Lung microvascular endothelial cell (primary cell): ENCODE data around the gene CASK. TPM values are rescaled to one million over a fixed set of nuclear protein-coding genes. Genes with fewer than 3 reads are reported as not detected.

Experiments
- DNase-seq, 2 donors: peaks; one replicate each; pipeline versions ENCODE4 v3.0.0 to v3.0.0-alpha.2; 2010; ENCODE audit warnings: low read depth in 2 of 2
- total RNA-seq: library from RNA; depleted of rRNA; stranded (reverse); fragments of >200 nt; gene quantifications from 2 replicates; pipeline ENCODE4 v1.2.1, GENCODE V29; 2014

The CASK gene, protein sequence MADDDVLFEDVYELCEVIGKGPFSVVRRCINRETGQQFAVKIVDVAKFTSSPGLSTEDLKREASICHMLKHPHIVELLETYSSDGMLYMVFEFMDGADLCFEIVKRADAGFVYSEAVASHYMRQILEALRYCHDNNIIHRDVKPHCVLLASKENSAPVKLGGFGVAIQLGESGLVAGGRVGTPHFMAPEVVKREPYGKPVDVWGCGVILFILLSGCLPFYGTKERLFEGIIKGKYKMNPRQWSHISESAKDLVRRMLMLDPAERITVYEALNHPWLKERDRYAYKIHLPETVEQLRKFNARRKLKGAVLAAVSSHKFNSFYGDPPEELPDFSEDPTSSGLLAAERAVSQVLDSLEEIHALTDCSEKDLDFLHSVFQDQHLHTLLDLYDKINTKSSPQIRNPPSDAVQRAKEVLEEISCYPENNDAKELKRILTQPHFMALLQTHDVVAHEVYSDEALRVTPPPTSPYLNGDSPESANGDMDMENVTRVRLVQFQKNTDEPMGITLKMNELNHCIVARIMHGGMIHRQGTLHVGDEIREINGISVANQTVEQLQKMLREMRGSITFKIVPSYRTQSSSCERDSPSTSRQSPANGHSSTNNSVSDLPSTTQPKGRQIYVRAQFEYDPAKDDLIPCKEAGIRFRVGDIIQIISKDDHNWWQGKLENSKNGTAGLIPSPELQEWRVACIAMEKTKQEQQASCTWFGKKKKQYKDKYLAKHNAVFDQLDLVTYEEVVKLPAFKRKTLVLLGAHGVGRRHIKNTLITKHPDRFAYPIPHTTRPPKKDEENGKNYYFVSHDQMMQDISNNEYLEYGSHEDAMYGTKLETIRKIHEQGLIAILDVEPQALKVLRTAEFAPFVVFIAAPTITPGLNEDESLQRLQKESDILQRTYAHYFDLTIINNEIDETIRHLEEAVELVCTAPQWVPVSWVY
- 30.5 and 47.8 TPM in 2 replicates for total RNA-seq

DNA sequence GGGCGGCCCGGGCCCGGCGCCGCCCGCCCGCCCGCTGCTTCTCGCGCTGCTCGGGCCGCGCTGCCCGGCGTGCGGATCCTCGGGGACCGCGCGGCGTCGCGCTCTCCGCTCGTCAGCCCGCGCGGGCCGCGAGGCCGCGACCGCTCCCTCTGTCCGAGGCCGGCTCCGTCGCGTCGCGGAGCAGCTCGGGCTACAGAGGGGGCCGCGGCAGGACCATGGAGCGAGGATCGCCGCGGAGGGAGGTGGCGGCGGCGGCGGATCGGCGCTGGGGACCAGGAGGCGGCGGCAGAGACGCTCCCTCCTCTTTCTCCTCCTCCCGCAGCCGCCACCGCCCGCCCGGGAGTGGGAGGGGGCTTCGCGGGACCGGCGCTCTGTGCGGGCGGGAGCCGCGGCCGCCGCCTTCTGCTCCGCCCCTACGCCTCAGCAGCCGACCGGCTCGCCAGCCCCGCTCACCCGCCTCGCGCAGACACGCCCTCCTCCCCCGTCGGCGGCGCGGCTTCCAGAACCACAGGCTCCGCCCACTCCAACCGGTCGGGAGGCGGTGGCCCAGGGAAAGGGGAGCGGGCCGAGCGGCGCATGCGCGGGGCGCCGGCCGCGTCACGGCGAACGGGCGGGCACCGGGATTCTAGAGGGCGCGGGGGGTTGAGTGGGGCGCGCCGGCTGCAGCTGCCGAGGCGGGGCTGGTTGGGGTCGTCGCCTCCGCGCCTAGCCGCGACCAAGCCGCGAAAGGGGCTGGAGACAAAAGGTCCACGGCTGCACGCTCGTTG lies at the start of gene CASK:
CASK (minus strand) TSS at position 344 of the 767 bp plus-strand sequence. CDS start 566 bp downstream, outside the sequence.
- peak; percentile 92 to 94 for DNase-seq

GRCh38 chrX:41971346-41971745 lies 48.0 kb upstream of the CASK start:
- no peak for DNase-seq

- no peak for DNase-seq
These were observed 47.1 kb upstream of the CASK start for GRCh38 chrX:41970419-41970818.

GRCh38 chrX:41963348-41963747 lies 40.0 kb upstream of the CASK start:
- peak in 1 of 2 donors; percentile 76 for DNase-seq

GRCh38 chrX:41960142-41960541 lies 36.8 kb upstream of the CASK start:
- DNase-seq: no peak

GRCh38 chrX:41958861-41959260 lies 35.5 kb upstream of the CASK start:
- DNase-seq: no peak

GRCh38 chrX:41956027-41956426 lies 32.7 kb upstream of the CASK start:
- DNase-seq: no peak

DNA sequence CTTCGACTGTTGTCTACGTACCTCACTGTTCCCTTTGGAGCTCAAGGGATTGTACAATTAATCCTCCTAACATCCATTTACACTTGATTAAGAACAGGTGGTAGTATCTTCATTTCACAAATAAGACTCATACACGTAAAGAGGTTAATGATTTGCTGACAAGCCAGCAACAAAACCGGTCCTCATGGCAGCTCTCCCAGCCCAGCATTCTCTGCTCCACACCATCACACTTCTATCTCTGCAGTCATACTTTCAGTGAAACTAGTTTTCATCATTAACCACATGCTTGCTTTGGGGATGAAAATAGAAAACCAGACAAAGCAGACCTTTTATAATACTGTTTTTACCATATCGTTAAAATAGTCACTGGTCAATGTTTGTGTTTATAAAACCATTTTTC lies 28.7 kb upstream of the CASK start:
- DNase-seq: no peak

DNA sequence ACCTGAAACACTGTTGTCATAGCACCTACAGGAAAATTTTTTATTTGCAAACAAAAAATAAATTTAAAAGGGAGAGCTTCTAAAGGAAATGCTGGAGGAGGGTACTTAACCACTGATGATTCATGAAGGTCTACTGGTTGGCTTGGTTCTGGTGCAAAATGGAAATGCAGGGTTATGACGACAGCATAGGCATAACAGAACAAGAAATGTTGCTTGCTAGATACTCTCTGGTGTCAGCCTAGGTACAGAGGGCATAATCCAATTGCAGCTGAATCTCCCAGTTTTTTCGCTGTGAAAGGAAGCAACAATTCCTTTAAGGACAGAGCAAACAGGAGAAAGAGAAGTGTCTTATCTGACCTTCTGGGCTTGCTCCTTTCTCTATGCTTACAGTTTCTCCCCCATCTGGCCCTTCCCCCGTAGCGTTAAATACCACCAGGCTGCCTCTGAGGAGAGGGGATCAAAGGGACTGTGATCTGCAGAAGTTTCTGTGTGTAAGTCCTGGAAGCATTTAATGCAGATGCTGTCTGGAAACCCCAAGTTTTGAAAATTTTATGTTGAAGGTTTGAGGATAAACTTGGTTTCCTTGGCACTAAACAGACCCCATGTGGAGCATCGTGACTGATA lies 23.7 kb upstream of the CASK start:
- no peak for DNase-seq

DNA sequence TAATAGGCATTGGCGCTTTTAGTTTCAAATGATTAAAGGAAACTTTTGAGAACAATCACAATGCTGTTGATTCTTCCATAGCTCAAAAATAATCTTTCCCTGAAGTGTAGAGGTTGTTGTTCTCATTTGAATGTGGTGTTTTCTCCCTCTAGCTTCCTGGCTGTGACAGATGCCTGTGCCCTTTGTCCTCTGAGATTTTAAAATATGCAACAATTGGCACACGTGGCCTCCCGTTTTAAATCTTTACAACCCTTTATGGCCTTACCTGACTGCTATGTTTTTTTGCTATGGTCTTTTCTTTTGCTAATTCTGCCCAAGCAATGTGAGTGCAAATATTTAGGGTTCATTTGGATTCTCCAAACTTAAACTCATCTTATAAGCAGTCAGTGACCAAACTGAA lies 22.9 kb upstream of the CASK start:
- no peak for DNase-seq

GRCh38 chrX:41935832-41936231 lies 12.5 kb upstream of the CASK start:
- DNase-seq: no peak

DNA sequence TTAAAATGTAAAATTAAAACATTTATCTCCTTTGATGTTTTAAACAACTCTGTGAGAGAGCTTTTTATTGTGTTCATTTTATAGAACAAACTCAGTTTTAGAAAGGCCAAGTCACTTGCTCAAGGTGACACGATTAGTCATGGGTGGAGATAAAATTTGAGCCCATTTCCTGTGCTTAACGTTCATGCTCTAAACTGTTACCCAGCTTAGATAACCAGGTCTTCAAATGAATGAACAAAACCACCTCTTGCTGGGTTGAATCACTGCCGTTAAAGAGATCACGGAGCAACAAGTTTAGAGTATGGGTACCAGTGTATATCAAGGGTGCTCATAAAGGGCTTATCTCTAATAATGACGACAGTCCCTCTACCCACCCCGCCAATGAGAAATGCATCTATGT lies 10.2 kb upstream of the CASK start:
- no peak for DNase-seq

GRCh38 chrX:41932885-41933284 lies 9.5 kb upstream of the CASK start:
- no peak for DNase-seq

DNA sequence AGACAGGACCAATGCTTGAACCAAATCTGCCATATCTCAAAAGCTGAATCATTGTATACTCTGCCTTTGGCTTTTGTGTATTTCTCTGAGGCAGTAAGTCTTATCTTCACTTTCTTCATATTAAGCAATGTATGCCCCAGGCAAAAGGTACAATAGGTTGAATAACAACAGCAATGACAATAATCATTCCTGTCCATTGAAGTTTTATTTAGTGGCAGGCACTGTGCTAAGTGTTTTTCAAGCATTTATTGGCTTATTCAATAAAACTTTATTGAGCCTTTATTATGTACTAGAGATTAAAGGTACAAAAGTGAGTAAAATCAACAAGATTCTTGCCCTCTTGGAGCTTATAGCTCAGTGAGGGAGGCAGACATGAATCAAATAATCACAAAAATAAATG lies 8.2 kb upstream of the CASK start:
- DNase-seq: no peak

DNA sequence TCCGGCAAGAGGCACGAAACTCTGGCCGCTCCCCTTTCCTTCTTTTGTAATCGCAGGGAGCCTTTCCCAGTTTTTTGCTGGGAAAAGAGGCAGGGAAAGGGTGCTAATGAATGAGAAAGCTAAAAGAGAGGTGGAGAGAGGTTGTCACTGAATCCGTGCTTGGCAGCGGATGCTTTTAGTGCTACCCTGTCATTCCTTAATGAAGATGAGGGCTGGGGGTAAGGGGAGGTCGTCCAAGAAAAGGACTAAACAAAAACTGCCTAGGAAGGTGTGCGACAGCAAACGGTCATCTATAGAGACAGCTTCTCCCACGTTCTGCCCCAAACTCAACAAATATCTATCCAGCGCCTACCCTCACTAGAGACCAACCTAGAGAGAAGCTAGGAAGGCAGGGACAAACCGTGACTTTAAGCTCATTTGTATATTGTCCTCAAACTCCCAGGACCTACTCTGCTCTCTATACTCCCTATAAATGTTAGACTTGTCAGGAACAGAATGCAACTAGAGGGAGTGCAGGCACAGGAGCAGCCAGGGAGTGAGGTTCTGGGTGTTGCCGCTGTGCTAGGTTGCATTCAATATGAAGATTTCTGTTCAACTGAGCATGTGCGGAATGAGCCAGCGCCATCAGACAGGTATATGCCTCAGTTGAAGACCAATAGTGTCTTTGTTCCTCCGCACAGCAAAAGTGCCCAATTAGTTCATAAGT lies 777 bp upstream of the CASK start:
- peak; percentile 26 to 43 for DNase-seq

GRCh38 chrX:41922431-41923151 lies 763 bp downstream of the CASK start:
- DNase-seq: peak; percentile 30 to 42

- DNase-seq: peak; percentile 12 to 18
These were observed 1.6 kb downstream of the CASK start for GRCh38 chrX:41921492-41922430.

GRCh38 chrX:41919870-41920269 lies 3.5 kb downstream of the CASK start:
- no peak for DNase-seq

GRCh38 chrX:41917517-41917916 lies 5.8 kb downstream of the CASK start:
- DNase-seq: no peak
